GM13976 (cell line): ENCODE data around the gene FAM171A1.
"Not testable (repeated sequence)": the region's sequence is repeated elsewhere in the genome, so short reads cannot be mapped to it uniquely, and the experiment has no call there.

ENCODE experiments used
- DNase-seq: peaks from one replicate; pipeline ENCODE4 v3.0.0; 2012; ENCODE audit warnings: low spot score
- in situ Hi-C: fragments of 300-500 bp; cut with MboI; formaldehyde crosslinking; loops from one replicate; pipeline ENCODE4 v1.12.0; 2022; ENCODE audit warnings: low sequenced_read_pairs, mixed read lengths, inconsistent platforms; ENCODE audit not compliant: unreplicated experiment
- TF ChIP-seq, protein P1 (sequence below): IDR thresholded peaks from 2 replicates; pipeline ENCODE4 v1.5.1; 2012; ENCODE audit warnings: borderline replicate concordance, mild to moderate bottlenecking; ENCODE audit not compliant: insufficient read depth; ENCODE audit errors: extremely low read depth, missing control alignments, control extremely low read depth

FAM171A1 gene

GRCh38 chr10:15280462-15280861 is 90.6 kb downstream of the FAM171A1 start:
- in situ Hi-C loops, result no loop called here
- no peak for DNase-seq
- TF ChIP-seq, protein P1, sequence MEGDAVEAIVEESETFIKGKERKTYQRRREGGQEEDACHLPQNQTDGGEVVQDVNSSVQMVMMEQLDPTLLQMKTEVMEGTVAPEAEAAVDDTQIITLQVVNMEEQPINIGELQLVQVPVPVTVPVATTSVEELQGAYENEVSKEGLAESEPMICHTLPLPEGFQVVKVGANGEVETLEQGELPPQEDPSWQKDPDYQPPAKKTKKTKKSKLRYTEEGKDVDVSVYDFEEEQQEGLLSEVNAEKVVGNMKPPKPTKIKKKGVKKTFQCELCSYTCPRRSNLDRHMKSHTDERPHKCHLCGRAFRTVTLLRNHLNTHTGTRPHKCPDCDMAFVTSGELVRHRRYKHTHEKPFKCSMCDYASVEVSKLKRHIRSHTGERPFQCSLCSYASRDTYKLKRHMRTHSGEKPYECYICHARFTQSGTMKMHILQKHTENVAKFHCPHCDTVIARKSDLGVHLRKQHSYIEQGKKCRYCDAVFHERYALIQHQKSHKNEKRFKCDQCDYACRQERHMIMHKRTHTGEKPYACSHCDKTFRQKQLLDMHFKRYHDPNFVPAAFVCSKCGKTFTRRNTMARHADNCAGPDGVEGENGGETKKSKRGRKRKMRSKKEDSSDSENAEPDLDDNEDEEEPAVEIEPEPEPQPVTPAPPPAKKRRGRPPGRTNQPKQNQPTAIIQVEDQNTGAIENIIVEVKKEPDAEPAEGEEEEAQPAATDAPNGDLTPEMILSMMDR, result no peak

DNA sequence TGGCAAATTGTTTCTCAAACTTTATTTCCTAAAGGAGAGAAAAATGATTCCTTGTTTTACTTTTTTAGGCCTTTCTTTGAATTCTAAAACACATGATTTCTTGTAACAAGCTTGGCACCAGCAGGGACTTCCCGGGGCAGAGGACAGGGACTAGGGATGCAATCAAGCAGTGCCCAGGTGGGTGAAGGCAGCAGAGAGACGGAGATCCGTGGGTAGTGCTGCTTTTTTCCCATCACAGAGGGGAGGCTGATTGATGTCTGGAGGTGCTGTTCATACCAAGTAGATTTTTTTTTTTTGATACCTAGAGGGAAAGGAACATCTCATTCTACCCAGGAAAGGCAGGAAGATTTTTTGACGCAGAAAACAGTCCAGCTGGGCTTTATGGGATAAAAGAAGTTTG is 91.9 kb downstream of the FAM171A1 start:
- TF ChIP-seq, protein P1, result no peak
- in situ Hi-C loops, result no loop called here
- no peak for DNase-seq

GRCh38 chr10:15278786-15279185 is 92.3 kb downstream of the FAM171A1 start:
- DNase-seq, result no peak
- TF ChIP-seq, protein P1, result no peak
- in situ Hi-C loops, result no loop called here

- DNase-seq, in situ Hi-C loops: not testable (repeated sequence)
Observed at GRCh38 chr10:15276039-15276438, 95.0 kb downstream of the FAM171A1 start.

DNA sequence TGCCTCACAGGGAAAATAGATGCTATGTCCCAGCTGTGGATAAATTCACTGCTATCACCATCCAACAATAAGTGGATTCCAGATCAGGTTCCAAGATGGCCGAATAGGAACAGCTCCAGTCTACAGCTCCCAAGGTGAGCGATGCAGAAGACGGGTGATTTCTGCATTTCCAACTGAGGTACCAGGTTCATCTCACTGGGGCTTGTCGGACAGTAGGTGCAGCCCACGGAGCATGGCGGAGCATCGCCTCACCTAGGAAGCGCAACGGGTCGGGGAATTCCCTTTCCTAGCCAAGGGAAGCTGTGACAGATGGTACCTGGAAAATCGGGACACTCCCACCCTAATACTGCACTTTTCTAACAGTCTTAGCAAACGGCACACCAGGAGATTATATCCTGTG is 101.3 kb downstream of the FAM171A1 start:
- not testable (repeated sequence) for DNase-seq

DNA sequence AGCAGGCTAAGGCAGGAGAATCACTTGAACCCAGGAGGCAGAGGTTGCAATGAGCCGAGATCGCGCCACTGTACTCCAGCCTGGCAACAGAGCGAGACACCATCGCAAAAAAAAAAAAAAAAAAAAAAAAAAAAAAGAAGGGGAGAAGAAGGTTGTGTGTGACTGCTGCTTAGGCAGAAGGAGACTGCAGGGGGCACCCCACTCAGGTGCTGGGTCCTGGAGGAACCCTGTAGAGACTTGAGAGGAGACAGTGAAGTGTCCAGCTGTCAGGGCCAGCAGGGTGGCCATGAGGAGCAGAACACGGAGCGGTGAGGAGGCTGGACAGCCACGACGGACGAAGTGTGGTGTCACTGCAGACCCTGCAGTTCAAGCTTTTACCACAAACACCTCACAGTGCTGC is 103.6 kb downstream of the FAM171A1 start:
- DNase-seq, result no peak
- in situ Hi-C loops, result no loop called here
- TF ChIP-seq, protein P1, result no peak

More for the DNA sequence above, 101.3 kb downstream of the FAM171A1 start:
- in situ Hi-C loops, result not testable (repeated sequence)

GRCh38 chr10:15266117-15266516 is 105.0 kb downstream of the FAM171A1 start:
- DNase-seq, result no peak
- TF ChIP-seq, protein P1, result no peak
- in situ Hi-C loops, result no loop called here

- no peak for DNase-seq
- TF ChIP-seq, protein P1, result no peak
- in situ Hi-C loops, result no loop called here
Observed at GRCh38 chr10:15265558-15265957, 105.5 kb downstream of the FAM171A1 start.
